GM23338 (cell line): Measurements from ENCODE around the gene CDC16. TPM values are rescaled to one million over a fixed set of nuclear protein-coding genes. Genes with fewer than 3 reads are reported as not detected.

Experiments
- ATAC-seq: fragments of 200-7000 bp; cut with Tn5 transposase; 3 replicates; pipeline ENCODE4 v1.9.1; 2020
- DNase-seq: peaks from one replicate; pipeline ENCODE4 v3.0.0-alpha.2; 2015; ENCODE audit warnings: low spot score
- H2AFZ ChIP-seq: fragments of 200-600 bp; sonication (generic); 2 replicates; pipeline ENCODE4 v1.8.0; 2016; ENCODE audit warnings: antibody characterized with exemption, mild to moderate bottlenecking, moderate library complexity
- H3F3A ChIP-seq: fragments of 200-600 bp; sonication (generic); replicated peaks from 2 replicates; pipeline ENCODE4 v1.8.0; 2017; ENCODE audit warnings: antibody characterized with exemption, mixed run types, low read depth
- H3K27ac ChIP-seq: fragments of 200-600 bp; sonication (generic); 2 replicates; pipeline ENCODE4 v1.6.1; 2016; ENCODE audit warnings: low read depth
- H3K27me3 ChIP-seq: fragments of 200-600 bp; sonication (generic); 2 replicates; pipeline ENCODE4 v1.8.0; 2016; ENCODE audit warnings: mild to moderate bottlenecking, mixed run types, moderate library complexity; ENCODE audit not compliant: insufficient read depth
- H3K36me3 ChIP-seq: fragments of 200-600 bp; sonication (generic); 2 replicates; pipeline ENCODE4 v1.8.0; 2016; ENCODE audit warnings: mild to moderate bottlenecking; ENCODE audit not compliant: insufficient read depth
- H3K4me1 ChIP-seq: fragments of 200-600 bp; sonication (generic); 2 replicates; pipeline ENCODE4 v1.8.0; 2016; ENCODE audit warnings: mild to moderate bottlenecking, moderate library complexity; ENCODE audit not compliant: insufficient read depth
- H3K4me2 ChIP-seq: fragments of 200-600 bp; sonication (generic); 2 replicates; pipeline ENCODE4 v1.7.1; 2017; ENCODE audit warnings: mixed run types
- H3K4me3 ChIP-seq: fragments of 200-600 bp; sonication (generic); 2 replicates; pipeline ENCODE4 v1.6.1; 2016; ENCODE audit warnings: mixed run types
- H3K79me2 ChIP-seq: fragments of 200-600 bp; sonication (generic); replicated peaks from 2 replicates; pipeline ENCODE4 v1.8.0; 2017; ENCODE audit warnings: mild to moderate bottlenecking; ENCODE audit not compliant: insufficient read depth
- H3K9me2 ChIP-seq: fragments of 200-600 bp; sonication (generic); 2 replicates; pipeline ENCODE4 v1.8.0; 2017; ENCODE audit not compliant: insufficient read depth
- H4K20me1 ChIP-seq: fragments of 200-600 bp; sonication (generic); replicated peaks from 2 replicates; pipeline ENCODE4 v1.8.0; 2017; ENCODE audit warnings: mild to moderate bottlenecking; ENCODE audit not compliant: insufficient read depth
- H3K27ac Mint-ChIP-seq: 2 replicates; pipeline ENCODE4 v1.8.0; 2020; ENCODE audit warnings: inconsistent platforms, mild to moderate bottlenecking, moderate library complexity, mixed read lengths
- H3K27me3 Mint-ChIP-seq: 3 replicates; pipeline ENCODE4 v1.8.0; 2022; ENCODE audit warnings: low read depth, mild to moderate bottlenecking, moderate library complexity, mixed read lengths, inconsistent platforms; ENCODE audit not compliant: insufficient read depth, poor library complexity
- H3K36me3 Mint-ChIP-seq: 3 replicates; pipeline ENCODE4 v1.8.0; 2021; ENCODE audit warnings: low read depth, mild to moderate bottlenecking, inconsistent platforms, moderate library complexity, mixed read lengths
- H3K4me1 Mint-ChIP-seq: 3 replicates; pipeline ENCODE4 v1.8.0; 2020; ENCODE audit warnings: mild to moderate bottlenecking, inconsistent platforms, mixed read lengths
- H3K4me3 Mint-ChIP-seq: 3 replicates; pipeline ENCODE4 v1.8.0; 2021; ENCODE audit warnings: moderate library complexity, mild to moderate bottlenecking, inconsistent platforms, mixed read lengths
- H3K9me3 Mint-ChIP-seq: 3 replicates; pipeline ENCODE4 v1.8.0; 2020; ENCODE audit warnings: moderate library complexity, mild to moderate bottlenecking, inconsistent platforms, mixed read lengths
- CREB1 ChIP-seq: fragments of 250-450 bp; sonication (Bioruptor Pico); IDR thresholded peaks from 2 replicates; pipeline ENCODE4 v1.5.0; 2020; ENCODE audit warnings: low read depth, mild to moderate bottlenecking, moderate library complexity
- ETS1 ChIP-seq: IDR thresholded peaks from 2 replicates; pipeline ENCODE4 v1.6.1; 2016; ENCODE audit warnings: antibody characterized with exemption
- EZH2phosphoT487 ChIP-seq: fragments of 200-600 bp; sonication (generic); IDR thresholded peaks from one replicate; pipeline ENCODE4 v1.8.1; 2018; ENCODE audit warnings: antibody characterized with exemption; ENCODE audit not compliant: unreplicated experiment
- JUNB ChIP-seq: IDR thresholded peaks from one replicate; pipeline ENCODE4 v1.6.1; 2016; ENCODE audit warnings: antibody characterized with exemption; ENCODE audit not compliant: unreplicated experiment
- NANOG ChIP-seq: IDR thresholded peaks from 2 replicates; pipeline ENCODE4 v1.6.1; 2016; ENCODE audit warnings: antibody characterized with exemption, borderline replicate concordance
- POLR2AphosphoS5 ChIP-seq: IDR thresholded peaks from 2 replicates; pipeline ENCODE4 v1.6.1; 2016; ENCODE audit warnings: antibody characterized with exemption, low read depth
- STAT1 ChIP-seq: IDR thresholded peaks from one replicate; pipeline ENCODE4 v1.6.1; 2016; ENCODE audit warnings: antibody characterized with exemption; ENCODE audit not compliant: unreplicated experiment
- ZNF114 ChIP-seq: fragments of 250-450 bp; sonication (Bioruptor Pico); IDR thresholded peaks from 2 replicates; pipeline ENCODE4 v1.5.0; 2020; ENCODE audit warnings: mild to moderate bottlenecking, moderate library complexity
- ZNF331 ChIP-seq: fragments of 250-450 bp; sonication (Bioruptor Pico); IDR thresholded peaks from 2 replicates; pipeline ENCODE4 v1.5.0; 2020; ENCODE audit warnings: low read depth, mild to moderate bottlenecking, moderate library complexity
- polyA plus RNA-seq: library from polyadenylated mRNA; unstranded; fragments of >200 nt; fragmentation: Nextera tagmentation; extraction: Ambion mirVana; gene quantifications from 2 replicates; pipeline ENCODE4 v1.2.1, GENCODE V29; 2016
- total RNA-seq: library from RNA; depleted of rRNA; stranded (reverse); fragments of >200 nt; shearing (Covaris generic); gene quantifications from 2 replicates; pipeline ENCODE4 v1.2.3, GENCODE V29; 2014
- TF ChIP-seq, protein P1 (sequence below): IDR thresholded peaks from one replicate; pipeline ENCODE4 v1.6.1; 2018; ENCODE audit warnings: antibody characterized with exemption; ENCODE audit not compliant: unreplicated experiment

CDC16 gene
- total and polyA plus RNA-seq, 2 experiments from 2014 or later: 86.1 to 91.3 TPM

GRCh38 chr13:114202581-114202980, 32.1 kb upstream of the CDC16 start:
- Histone ChIP-seq H3K79me2 (no peaks in the 10 kb centered on the region), H3K27me3 (peaks cover 17% of the 10 kb centered on the region), H3K4me2 (no peak overlapping the region), H3F3A (0 out of 2 replicates have a peak, but pooled peaks cover 8% of the 10 kb centered on the region), H3K36me3 (no peaks in the 10 kb centered on the region), H2AFZ (peak overlapping the region; percentile 28; the same call in 1 of the 2 replicates), H4K20me1 (no peaks in the 10 kb centered on the region), H3K27ac (no peak overlapping the region), H3K4me1 (peaks cover 15% of the 10 kb centered on the region), H3K9me2 (0 out of 2 replicates have a peak, but pooled peaks cover 5% of the 10 kb centered on the region), H3K4me3 (no peak overlapping the region)
- Mint-ChIP-seq H3K9me3 (peaks cover 19% of the 10 kb centered on the region), H3K27ac (no peak overlapping the region), H3K27me3 (peaks cover 14% of the 10 kb centered on the region), H3K4me3 (no peak overlapping the region), H3K36me3 (peaks cover 10% of the 10 kb centered on the region; the same call in 2 of the 3 replicates), H3K4me1 (peaks cover 12% of the 10 kb centered on the region)
- TF ChIP-seq POLR2AphosphoS5: no peak
- no peak for TF ChIP-seq ZNF331
- TF ChIP-seq, protein P1, sequence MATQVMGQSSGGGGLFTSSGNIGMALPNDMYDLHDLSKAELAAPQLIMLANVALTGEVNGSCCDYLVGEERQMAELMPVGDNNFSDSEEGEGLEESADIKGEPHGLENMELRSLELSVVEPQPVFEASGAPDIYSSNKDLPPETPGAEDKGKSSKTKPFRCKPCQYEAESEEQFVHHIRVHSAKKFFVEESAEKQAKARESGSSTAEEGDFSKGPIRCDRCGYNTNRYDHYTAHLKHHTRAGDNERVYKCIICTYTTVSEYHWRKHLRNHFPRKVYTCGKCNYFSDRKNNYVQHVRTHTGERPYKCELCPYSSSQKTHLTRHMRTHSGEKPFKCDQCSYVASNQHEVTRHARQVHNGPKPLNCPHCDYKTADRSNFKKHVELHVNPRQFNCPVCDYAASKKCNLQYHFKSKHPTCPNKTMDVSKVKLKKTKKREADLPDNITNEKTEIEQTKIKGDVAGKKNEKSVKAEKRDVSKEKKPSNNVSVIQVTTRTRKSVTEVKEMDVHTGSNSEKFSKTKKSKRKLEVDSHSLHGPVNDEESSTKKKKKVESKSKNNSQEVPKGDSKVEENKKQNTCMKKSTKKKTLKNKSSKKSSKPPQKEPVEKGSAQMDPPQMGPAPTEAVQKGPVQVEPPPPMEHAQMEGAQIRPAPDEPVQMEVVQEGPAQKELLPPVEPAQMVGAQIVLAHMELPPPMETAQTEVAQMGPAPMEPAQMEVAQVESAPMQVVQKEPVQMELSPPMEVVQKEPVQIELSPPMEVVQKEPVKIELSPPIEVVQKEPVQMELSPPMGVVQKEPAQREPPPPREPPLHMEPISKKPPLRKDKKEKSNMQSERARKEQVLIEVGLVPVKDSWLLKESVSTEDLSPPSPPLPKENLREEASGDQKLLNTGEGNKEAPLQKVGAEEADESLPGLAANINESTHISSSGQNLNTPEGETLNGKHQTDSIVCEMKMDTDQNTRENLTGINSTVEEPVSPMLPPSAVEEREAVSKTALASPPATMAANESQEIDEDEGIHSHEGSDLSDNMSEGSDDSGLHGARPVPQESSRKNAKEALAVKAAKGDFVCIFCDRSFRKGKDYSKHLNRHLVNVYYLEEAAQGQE: no peak
- no peak for TF ChIP-seq ZNF114 (CRISPR knock-in tag)
- no peak for TF ChIP-seq JUNB
- no peak for TF ChIP-seq STAT1
- ATAC-seq: no peak
- no peak for DNase-seq

DNA sequence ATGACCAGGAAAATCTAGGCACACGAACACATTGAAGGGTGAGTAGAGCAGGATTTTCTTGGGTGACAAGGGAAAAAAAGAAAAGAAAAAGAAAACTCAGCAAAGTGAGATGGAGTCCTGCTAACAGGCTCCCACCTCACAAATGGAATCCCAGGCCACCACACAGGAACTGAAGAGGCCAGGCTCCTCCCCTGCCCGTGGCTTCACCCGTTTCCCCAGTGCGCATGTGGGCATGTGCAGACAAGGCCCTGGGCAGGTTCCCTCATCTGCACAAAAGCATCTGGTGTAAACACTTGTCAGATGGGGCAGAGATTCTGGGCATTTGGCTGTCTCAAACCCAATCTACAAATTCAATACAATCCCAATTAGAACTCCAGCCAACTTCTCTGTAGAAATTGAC, 31.2 kb upstream of the CDC16 start:
- Histone ChIP-seq H3K79me2 (no peaks in the 10 kb centered on the region), H3K4me1 (peaks cover 15% of the 10 kb centered on the region), H2AFZ (peak overlapping the region; percentile 64; the same call in 1 of the 2 replicates), H3F3A (0 out of 2 replicates have a peak, but pooled peaks cover 4% of the 10 kb centered on the region), H3K27me3 (peaks cover 17% of the 10 kb centered on the region), H3K9me2 (0 out of 2 replicates have a peak, but pooled peaks cover 5% of the 10 kb centered on the region), H4K20me1 (no peaks in the 10 kb centered on the region), H3K4me2 (no peak overlapping the region), H3K4me3 (no peak overlapping the region), H3K36me3 (no peaks in the 10 kb centered on the region), H3K27ac (no peak overlapping the region)
- peaks cover 12% of the 10 kb centered on the region for H3K4me1 Mint-ChIP-seq
- no peak overlapping the region for H3K4me3 Mint-ChIP-seq
- ATAC-seq (no peak), DNase-seq (no peak)
- H3K27me3 Mint-ChIP-seq: peaks cover 12% of the 10 kb centered on the region
- peaks cover 15% of the 10 kb centered on the region for H3K36me3 Mint-ChIP-seq
- H3K9me3 Mint-ChIP-seq: peaks cover 27% of the 10 kb centered on the region
- H3K27ac Mint-ChIP-seq: no peak overlapping the region
- TF ChIP-seq, protein P1: no peak
- TF ChIP-seq ZNF331 (no peak), POLR2AphosphoS5 (no peak), JUNB (no peak), NANOG (no peak), CREB1 (CRISPR knock-in tag) (no peak), ETS1 (no peak), EZH2phosphoT487 (no peak), ZNF114 (CRISPR knock-in tag) (no peak)
